NCI-H446 (cell line): Measurements from ENCODE around the gene SNRPA.
"Not testable (repeated sequence)": the region's sequence is repeated elsewhere in the genome, so short reads cannot be mapped to it uniquely, and the experiment has no call there.

ENCODE experiments used
- DNase-seq, 2 experiments: peaks; one replicate each; lab custom pipeline; 2025; lab: John Stamatoyannopoulos, UW

SNRPA gene

GRCh38 chr19:40721936-40722661, 28.9 kb upstream of the SNRPA start:
- DNase-seq, result no peak

- no peak for DNase-seq
Observed at GRCh38 chr19:40723661-40724254, 27.2 kb upstream of the SNRPA start.

GRCh38 chr19:40724315-40724714, 26.7 kb upstream of the SNRPA start:
- DNase-seq, result no peak

GRCh38 chr19:40724855-40725254, 26.1 kb upstream of the SNRPA start:
- DNase-seq, result no peak

GRCh38 chr19:40726279-40726678, 24.7 kb upstream of the SNRPA start:
- no peak for DNase-seq

GRCh38 chr19:40730065-40730464, 20.9 kb upstream of the SNRPA start:
- not testable (repeated sequence) for DNase-seq

- not testable (repeated sequence) for DNase-seq
Observed at GRCh38 chr19:40732304-40732703, 18.7 kb upstream of the SNRPA start.

GRCh38 chr19:40733149-40733548, 17.9 kb upstream of the SNRPA start:
- DNase-seq, result no peak

- DNase-seq, result no peak
Observed at GRCh38 chr19:40735013-40735771, 15.8 kb upstream of the SNRPA start.

- DNase-seq, result no peak
Observed at GRCh38 chr19:40736661-40737060, 14.3 kb upstream of the SNRPA start.

GRCh38 chr19:40737102-40737644, 13.8 kb upstream of the SNRPA start:
- DNase-seq, result no peak

- no peak for DNase-seq
Observed at GRCh38 chr19:40739030-40739839, 11.8 kb upstream of the SNRPA start.

GRCh38 chr19:40739871-40740703, 10.9 kb upstream of the SNRPA start:
- no peak for DNase-seq

GRCh38 chr19:40740747-40741146, 10.3 kb upstream of the SNRPA start:
- no peak for DNase-seq

GRCh38 chr19:40741527-40742390, 9.2 kb upstream of the SNRPA start:
- DNase-seq, result no peak

GRCh38 chr19:40742477-40742876, 8.5 kb upstream of the SNRPA start:
- no peak for DNase-seq

GRCh38 chr19:40742886-40743285, 8.1 kb upstream of the SNRPA start:
- DNase-seq, result no peak

GRCh38 chr19:40743926-40744325, 7.1 kb upstream of the SNRPA start:
- no peak for DNase-seq

GRCh38 chr19:40744554-40745401, 6.2 kb upstream of the SNRPA start:
- no peak for DNase-seq
